ENCODE results near the gene PBOV1. TPM values are rescaled to one million over a fixed set of nuclear protein-coding genes. Genes with fewer than 3 reads are reported as not detected.

PBOV1 gene
- total RNA-seq, 2 experiments from 2014 or later = not detected

DNA sequence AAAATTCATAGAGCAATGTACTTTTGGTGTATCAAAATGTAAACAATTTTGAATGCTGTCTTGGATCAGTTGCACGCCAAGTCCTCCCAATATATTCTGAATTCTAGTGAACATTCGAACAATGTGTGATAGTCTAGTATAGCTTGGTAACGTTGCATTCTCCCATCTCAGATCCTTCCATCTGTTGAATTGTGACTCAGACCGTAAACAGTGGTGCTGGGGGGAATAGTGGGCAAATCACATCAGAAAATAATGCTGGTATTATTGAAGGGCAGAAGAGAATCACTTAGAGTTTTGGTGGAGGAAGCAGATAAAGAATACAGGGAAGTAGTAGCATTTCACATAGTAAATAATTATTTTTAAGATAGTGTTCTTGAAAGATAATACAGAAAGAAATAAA, 45.7 kb upstream of the PBOV1 start:
- no TSS peak for BruUV-seq (replicated peaks)
- Histone ChIP-seq H3K4me3 (ENCODE audit: low read depth, low read length, poor library complexity, severe bottlenecking) (no peak overlapping the region), H3K4me2 (ENCODE audit: low read length) (no peak overlapping the region), H3K36me3 (ENCODE audit: insufficient read depth, low read length) (no peaks in the 10 kb centered on the region), H3K27ac (ENCODE audit: low read depth, low read length, poor library complexity, severe bottlenecking) (no peak overlapping the region), H4K20me1 (ENCODE audit: insufficient read depth, low read length) (no peaks in the 10 kb centered on the region), H3K9me3 (ENCODE audit: low read length) (no peaks in the 10 kb centered on the region), H3K4me1 (ENCODE audit: insufficient read depth, low read length, poor library complexity, severe bottlenecking) (no peaks in the 10 kb centered on the region), H2AFZ (ENCODE audit: low read length) (no peak overlapping the region), H3K9me2 (ENCODE audit: insufficient read depth, low read length) (no peaks in the 10 kb centered on the region), H3K79me2 (ENCODE audit: insufficient read depth, low read depth, low read length) (no peaks in the 10 kb centered on the region)
- DNase-seq (ENCODE audit: low spot score) = no peak
- no peak for TF ChIP-seq EZH2phosphoT487 (IDR thresholded peaks at IDR 0.05; ENCODE audit: borderline replicate concordance, low read depth, low read length)
- TF ChIP-seq CTCF (conservative IDR thresholded peaks at IDR 0.05; ENCODE audit: low read length) = no peak
- intact Hi-C loops (cut with micrococcal nuclease; ENCODE audit: unreplicated experiment) = no loop called here
- ChIA-PET CTCF (ENCODE audit: unreplicated experiment) (no interaction called here), POLR2A (interaction anchor here (0.7 kb wide), 1 partner anchor 204 kb away, joined by 3 read pairs; no protein-coding TSS in a partner anchor)

DNA sequence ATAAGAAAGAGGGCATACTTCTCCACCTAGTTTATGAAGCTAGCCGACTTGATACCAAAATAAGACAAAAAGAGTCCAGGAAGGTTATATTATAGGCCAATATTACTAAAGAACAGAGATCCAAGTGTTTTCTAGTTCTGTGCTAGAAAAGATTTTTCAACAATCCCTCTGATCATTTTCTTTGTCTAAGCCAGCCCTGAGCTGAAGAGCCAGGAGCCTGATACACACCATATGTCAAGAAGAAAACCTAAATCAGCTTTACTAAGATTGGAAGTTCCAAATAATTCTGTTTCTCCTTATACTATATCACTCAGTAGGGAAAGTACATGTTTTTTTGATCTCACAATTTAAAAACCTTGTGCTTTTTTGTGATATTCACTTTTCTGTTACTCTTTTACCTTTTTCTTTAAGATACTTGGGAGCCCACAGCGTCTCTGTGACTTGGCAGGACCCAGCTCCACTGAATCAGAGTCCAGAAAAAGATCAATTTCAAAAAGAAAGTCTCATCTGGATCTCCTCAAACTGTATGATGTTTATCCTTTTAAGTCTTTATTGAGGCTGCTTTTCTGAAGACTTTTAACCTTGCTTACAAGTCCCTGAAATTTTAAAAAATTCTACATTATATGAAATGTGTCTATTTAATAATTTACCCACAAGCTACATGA, 43.0 kb upstream of the PBOV1 start:
- no peak overlapping the region for H2AFZ ChIP-seq (ENCODE audit: low read length)
- H3K27ac ChIP-seq (ENCODE audit: low read depth, low read length, poor library complexity, severe bottlenecking) = no peak overlapping the region
- H3K4me2 ChIP-seq (ENCODE audit: low read length) = no peak overlapping the region
- no peak for TF ChIP-seq CTCF (conservative IDR thresholded peaks at IDR 0.05; ENCODE audit: low read length)
- TF ChIP-seq EZH2phosphoT487 (IDR thresholded peaks at IDR 0.05; ENCODE audit: borderline replicate concordance, low read depth, low read length) = no peak
- H3K9me3 ChIP-seq (ENCODE audit: low read length) = no peaks in the 10 kb centered on the region
- no peak overlapping the region for H3K4me3 ChIP-seq (ENCODE audit: low read depth, low read length, poor library complexity, severe bottlenecking)
- ChIA-PET CTCF (ENCODE audit: unreplicated experiment) (no interaction called here), POLR2A (interaction anchor here (0.7 to 1.1 kb wide), 3 partner anchors 10 to 35 kb away, joined by 3 to 5 read pairs (median 3); no protein-coding TSS in a partner anchor)
- no peaks in the 10 kb centered on the region for H4K20me1 ChIP-seq (ENCODE audit: insufficient read depth, low read length)
- intact Hi-C loops (cut with micrococcal nuclease; ENCODE audit: unreplicated experiment) = no loop called here
- no peak for DNase-seq (ENCODE audit: low spot score)
- H3K79me2 ChIP-seq (ENCODE audit: insufficient read depth, low read depth, low read length) = no peaks in the 10 kb centered on the region
- BruUV-seq (replicated peaks) = no TSS peak
- H3K36me3 ChIP-seq (ENCODE audit: insufficient read depth, low read length) = no peaks in the 10 kb centered on the region
- H3K9me2 ChIP-seq (ENCODE audit: insufficient read depth, low read length) = no peaks in the 10 kb centered on the region
- no peaks in the 10 kb centered on the region for H3K4me1 ChIP-seq (ENCODE audit: insufficient read depth, low read length, poor library complexity, severe bottlenecking)

DNA sequence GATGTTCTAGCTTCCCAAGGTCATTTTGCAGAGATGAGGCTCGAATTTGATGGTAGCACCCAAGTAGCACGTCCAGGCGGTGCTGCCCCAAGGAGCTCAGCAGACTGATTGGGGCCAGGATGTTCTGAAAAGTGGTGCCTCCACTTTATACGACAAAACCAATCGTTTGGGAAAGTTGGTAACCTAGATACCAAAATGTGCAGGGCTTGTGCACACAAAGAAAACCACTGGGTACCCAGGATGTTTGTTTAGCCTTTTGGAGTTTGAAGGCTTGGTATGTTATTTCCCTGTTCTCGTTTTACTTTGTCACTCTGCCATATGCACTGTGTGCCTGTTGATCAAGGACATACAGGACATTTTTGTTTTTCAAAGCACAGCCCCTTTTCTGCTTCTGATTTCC, 40.7 kb upstream of the PBOV1 start:
- no peak overlapping the region for H2AFZ ChIP-seq (ENCODE audit: low read length)
- POLR2A ChIA-PET = interaction anchor here (1.2 kb wide), 1 partner anchor 11 kb away, joined by 3 read pairs; no protein-coding TSS in a partner anchor
- BruUV-seq (replicated peaks) = no TSS peak
- DNase-seq (ENCODE audit: low spot score) = no peak
- H3K4me2 ChIP-seq (ENCODE audit: low read length) = no peak overlapping the region
- no peaks in the 10 kb centered on the region for H3K9me3 ChIP-seq (ENCODE audit: low read length)
- no peak overlapping the region for H3K27ac ChIP-seq (ENCODE audit: low read depth, low read length, poor library complexity, severe bottlenecking)
- no peaks in the 10 kb centered on the region for H4K20me1 ChIP-seq (ENCODE audit: insufficient read depth, low read length)
- no peak for TF ChIP-seq EZH2phosphoT487 (IDR thresholded peaks at IDR 0.05; ENCODE audit: borderline replicate concordance, low read depth, low read length)
- TF ChIP-seq CTCF (conservative IDR thresholded peaks at IDR 0.05; ENCODE audit: low read length) = no peak
- no peak overlapping the region for H3K4me3 ChIP-seq (ENCODE audit: low read depth, low read length, poor library complexity, severe bottlenecking)
- H3K79me2 ChIP-seq (ENCODE audit: insufficient read depth, low read depth, low read length) = no peaks in the 10 kb centered on the region
- no peaks in the 10 kb centered on the region for H3K36me3 ChIP-seq (ENCODE audit: insufficient read depth, low read length)
- intact Hi-C loops (cut with micrococcal nuclease; ENCODE audit: unreplicated experiment) = no loop called here
- no peaks in the 10 kb centered on the region for H3K4me1 ChIP-seq (ENCODE audit: insufficient read depth, low read length, poor library complexity, severe bottlenecking)
- CTCF ChIA-PET (ENCODE audit: unreplicated experiment) = interaction anchor here (0.7 kb wide), 1 partner anchor 40 kb away, joined by 3 read pairs; no protein-coding TSS in a partner anchor
- no peaks in the 10 kb centered on the region for H3K9me2 ChIP-seq (ENCODE audit: insufficient read depth, low read length)

Measured in OCI-LY7 (cell line).